ENCODE data around the gene ATP5F1A. TPM values are rescaled to one million over a fixed set of nuclear protein-coding genes. Genes with fewer than 3 reads are reported as not detected.

The ATP5F1A gene
- total RNA-seq, 1 donor from 2014 or later, result 666 TPM

GRCh38 chr18:46055838-46056230 lies 42.3 kb downstream of the ATP5F1A start:
- DNase-seq (ENCODE audit: low read depth) (no peak), FAIRE-seq (no peak)
- H3K4me3 ChIP-seq (ENCODE audit: low read depth, low read length), result no peak overlapping the region
- TF ChIP-seq, protein P1, sequence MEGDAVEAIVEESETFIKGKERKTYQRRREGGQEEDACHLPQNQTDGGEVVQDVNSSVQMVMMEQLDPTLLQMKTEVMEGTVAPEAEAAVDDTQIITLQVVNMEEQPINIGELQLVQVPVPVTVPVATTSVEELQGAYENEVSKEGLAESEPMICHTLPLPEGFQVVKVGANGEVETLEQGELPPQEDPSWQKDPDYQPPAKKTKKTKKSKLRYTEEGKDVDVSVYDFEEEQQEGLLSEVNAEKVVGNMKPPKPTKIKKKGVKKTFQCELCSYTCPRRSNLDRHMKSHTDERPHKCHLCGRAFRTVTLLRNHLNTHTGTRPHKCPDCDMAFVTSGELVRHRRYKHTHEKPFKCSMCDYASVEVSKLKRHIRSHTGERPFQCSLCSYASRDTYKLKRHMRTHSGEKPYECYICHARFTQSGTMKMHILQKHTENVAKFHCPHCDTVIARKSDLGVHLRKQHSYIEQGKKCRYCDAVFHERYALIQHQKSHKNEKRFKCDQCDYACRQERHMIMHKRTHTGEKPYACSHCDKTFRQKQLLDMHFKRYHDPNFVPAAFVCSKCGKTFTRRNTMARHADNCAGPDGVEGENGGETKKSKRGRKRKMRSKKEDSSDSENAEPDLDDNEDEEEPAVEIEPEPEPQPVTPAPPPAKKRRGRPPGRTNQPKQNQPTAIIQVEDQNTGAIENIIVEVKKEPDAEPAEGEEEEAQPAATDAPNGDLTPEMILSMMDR (IDR thresholded peaks at IDR 0.05; ENCODE audit: insufficient read depth, low read length, severe bottlenecking), result no peak
- H3K27me3 ChIP-seq (ENCODE audit: control insufficient read depth, insufficient read depth, low read length), result no peaks in the 10 kb centered on the region
- no peaks in the 10 kb centered on the region for H3K36me3 ChIP-seq (ENCODE audit: control insufficient read depth, insufficient read depth, low read length)

GRCh38 chr18:46054956-46055837 lies 42.9 kb downstream of the ATP5F1A start:
- no peak for DNase-seq (ENCODE audit: low read depth)
- Histone ChIP-seq H3K27me3 (ENCODE audit: control insufficient read depth, insufficient read depth, low read length) (no peaks in the 10 kb centered on the region), H3K4me3 (ENCODE audit: low read depth, low read length) (no peak overlapping the region), H3K36me3 (ENCODE audit: control insufficient read depth, insufficient read depth, low read length) (no peaks in the 10 kb centered on the region)
- TF ChIP-seq, protein P1 (IDR thresholded peaks at IDR 0.05; ENCODE audit: insufficient read depth, low read length, severe bottlenecking), result no peak
- no peak for FAIRE-seq

DNA sequence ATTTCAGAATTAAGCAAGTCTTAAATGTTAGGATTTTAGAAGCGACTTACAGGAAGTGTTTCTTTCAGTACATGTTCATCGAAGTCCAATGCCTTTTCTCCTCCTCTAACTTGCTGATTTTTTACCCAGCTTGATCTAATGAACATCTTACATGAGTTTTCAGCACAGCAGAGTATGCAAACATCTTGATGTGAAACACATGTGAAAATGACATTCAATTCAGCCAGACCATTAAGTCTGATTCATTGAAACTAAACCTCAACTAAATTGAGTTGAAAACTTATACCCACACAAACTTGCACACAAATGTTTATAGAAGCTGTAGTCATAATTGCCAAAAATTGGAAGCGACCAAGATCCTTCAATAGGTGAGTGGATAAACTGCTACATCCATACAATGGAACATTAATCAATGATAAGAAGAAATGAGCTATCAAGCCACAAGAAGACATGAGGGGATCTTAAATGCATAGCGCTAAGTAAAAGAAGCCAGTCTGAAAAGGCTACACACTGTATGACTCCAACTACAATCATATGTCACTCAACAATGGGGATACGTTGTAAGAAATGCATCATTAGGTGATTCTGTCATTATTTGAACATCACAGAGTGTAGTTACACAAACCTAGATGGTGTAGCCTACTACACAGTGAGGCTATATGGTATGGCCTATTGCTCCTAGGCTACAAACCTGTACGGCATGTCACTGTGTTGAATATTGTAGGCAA lies 44.6 kb downstream of the ATP5F1A start:
- DNase-seq (ENCODE audit: low read depth) (no peak), FAIRE-seq (no peak)
- TF ChIP-seq, protein P1 (IDR thresholded peaks at IDR 0.05; ENCODE audit: insufficient read depth, low read length, severe bottlenecking), result no peak
- Histone ChIP-seq H3K36me3 (ENCODE audit: control insufficient read depth, insufficient read depth, low read length) (no peaks in the 10 kb centered on the region), H3K27me3 (ENCODE audit: control insufficient read depth, insufficient read depth, low read length) (no peaks in the 10 kb centered on the region), H3K4me3 (ENCODE audit: low read depth, low read length) (no peak overlapping the region)

DNA sequence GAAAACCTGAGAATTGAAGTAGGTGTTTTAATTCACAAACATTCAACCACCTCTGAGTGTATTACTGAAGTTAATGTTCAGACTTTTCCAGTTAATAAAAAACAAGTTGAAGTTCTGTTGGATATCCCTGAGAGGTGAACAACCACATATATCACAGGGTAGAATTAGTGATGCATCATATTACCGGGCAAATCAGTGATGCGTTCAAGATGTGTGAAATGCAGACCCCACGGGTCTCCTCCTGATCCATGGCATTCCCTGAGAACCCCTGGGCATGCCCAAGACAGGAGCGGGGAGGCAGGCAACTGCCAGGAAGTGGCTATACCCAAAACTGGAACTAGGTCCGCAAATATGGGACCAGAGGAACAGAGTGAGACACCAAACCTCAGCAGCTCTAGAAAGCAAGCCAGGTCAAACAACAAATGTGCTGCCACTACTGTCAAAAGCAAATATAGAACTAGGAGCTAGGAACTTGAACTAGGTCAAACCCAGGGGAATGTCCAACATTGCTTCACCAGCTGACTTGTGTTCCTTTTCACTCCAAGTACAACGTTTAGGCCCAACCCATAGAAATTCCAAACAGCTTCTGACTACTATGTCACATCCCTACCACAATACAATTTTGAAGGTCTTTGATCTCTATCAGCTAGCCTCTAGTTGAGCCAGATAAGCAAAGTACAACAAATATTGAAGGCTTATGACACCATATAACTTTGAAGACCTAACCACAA lies 46.2 kb downstream of the ATP5F1A start:
- FAIRE-seq (no peak), DNase-seq (ENCODE audit: low read depth) (peak; percentile 80)
- no peak overlapping the region for H3K4me3 ChIP-seq (ENCODE audit: low read depth, low read length)
- H3K36me3 ChIP-seq (ENCODE audit: control insufficient read depth, insufficient read depth, low read length), result no peaks in the 10 kb centered on the region
- TF ChIP-seq, protein P1 (IDR thresholded peaks at IDR 0.05; ENCODE audit: insufficient read depth, low read length, severe bottlenecking), result no peak
- no peaks in the 10 kb centered on the region for H3K27me3 ChIP-seq (ENCODE audit: control insufficient read depth, insufficient read depth, low read length)

DNA sequence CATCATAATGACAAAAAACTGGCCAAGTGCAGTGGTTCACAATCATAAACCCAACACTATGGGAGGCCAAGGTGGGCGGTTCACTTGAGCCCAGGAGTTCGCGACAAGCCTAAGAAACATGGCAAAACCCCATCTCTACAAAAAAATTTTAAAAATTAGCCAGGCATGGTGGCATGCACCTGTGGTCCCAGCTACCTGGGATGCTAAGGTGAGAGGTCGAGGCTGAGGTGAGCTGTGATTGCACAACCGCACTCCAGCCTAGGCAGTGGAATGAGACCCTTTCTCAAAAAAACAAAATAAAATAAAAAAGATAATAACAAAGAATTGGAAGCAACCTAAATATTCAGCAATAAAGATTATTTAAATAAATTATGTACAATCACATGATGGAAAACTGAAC lies 47.8 kb downstream of the ATP5F1A start:
- Histone ChIP-seq H3K27me3 (ENCODE audit: control insufficient read depth, insufficient read depth, low read length) (no peaks in the 10 kb centered on the region), H3K36me3 (ENCODE audit: control insufficient read depth, insufficient read depth, low read length) (no peaks in the 10 kb centered on the region), H3K4me3 (ENCODE audit: low read depth, low read length) (no peak overlapping the region)
- DNase-seq (ENCODE audit: low read depth) (no peak), FAIRE-seq (no peak)
- TF ChIP-seq, protein P1 (IDR thresholded peaks at IDR 0.05; ENCODE audit: insufficient read depth, low read length, severe bottlenecking), result no peak

Data from bronchial epithelial cell (primary cell).